ENCODE results near the gene MEIOB.
A peak's percentile ranks its signal among the peaks of the same experiment; 100 is the strongest.

MEIOB gene

DNA sequence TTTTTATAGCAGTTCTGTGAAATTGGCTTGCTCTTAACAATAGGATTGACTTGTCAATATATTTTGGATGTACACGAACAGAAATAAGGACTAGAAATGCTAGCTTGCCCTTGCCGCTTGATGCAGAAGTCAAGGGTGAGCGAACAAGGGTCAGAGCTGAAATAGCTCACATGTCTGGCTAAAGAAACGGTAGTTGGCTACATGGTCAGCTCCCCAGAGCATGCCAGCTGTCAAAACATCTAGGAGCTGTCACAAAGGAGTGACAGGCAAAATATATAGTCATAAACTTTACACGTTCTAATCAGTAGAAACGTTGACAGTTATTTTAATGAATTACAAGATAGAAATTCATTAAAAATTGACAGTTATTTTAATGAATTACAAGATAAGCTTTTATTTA lies 2.9 kb upstream of the MEIOB start:
- DNase-seq, result no peak

DNA sequence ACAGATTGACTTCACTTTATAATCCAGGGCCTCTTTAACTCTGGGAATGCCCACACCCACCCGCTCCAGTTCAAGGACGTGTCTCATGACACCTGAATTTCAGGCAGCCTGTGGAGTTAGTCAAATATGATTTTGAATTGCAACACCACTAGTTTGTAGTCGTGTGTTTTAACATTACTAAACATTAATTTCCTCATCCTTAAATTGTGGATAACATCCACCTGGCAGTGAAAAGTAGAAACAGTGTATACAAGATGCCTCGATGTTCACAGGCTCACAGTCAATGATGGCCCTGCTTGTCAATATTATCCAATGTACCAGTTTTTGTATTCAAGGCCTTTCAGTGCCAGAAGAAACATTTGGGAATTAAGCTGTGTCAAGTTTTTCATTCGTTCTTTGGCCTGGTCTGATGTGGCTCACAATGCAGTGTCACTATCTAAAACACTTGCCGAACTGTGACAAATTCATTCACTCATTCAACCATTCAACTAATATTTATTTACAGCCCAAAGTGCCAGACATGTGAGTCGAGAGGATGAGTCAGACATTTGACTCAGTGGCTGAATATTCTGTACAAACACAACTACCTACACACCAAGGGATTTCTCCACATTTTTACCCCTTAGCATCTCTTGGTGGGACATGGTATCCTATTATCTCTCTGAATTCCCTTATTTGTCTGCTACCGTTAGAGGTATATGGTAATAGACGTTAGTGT lies 1.4 kb downstream of the MEIOB start:
- peak; percentile 20 for DNase-seq

DNA sequence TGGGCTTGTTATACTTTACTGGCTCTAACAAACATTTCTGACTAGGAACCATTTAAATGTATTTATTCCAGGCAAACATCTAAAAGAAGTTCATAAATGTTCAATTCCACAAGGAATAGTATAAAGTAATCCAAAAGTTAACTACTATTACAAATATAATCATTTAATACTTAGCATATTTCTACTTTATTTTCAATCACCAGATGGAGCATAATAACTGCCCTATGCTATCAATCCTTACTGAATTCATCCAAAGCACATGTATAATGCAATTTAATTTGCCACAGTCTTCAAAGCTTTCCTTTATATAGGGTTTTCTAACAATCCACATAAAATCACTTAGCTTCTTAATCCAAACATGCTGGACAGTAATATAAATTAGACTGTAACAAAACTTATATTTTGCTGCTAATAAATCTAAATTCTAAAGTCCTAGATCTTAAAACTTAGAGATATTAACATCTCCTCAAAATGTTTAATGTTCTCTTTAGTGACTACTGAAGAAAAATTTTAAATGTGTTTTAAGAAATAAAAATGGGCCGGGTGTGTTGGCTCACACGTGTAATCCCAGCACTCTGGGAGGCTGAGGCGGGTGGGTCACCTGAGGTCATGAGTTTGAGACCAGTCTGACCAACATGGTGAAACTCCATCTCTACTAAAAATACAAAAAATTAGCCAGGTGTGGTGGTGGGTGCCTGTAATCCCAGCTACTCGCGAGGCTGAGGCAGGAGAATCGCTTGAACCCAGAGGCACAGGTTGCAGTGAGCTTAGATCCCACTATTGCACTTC lies 5.9 kb downstream of the MEIOB start:
- DNase-seq, result no peak

DNA sequence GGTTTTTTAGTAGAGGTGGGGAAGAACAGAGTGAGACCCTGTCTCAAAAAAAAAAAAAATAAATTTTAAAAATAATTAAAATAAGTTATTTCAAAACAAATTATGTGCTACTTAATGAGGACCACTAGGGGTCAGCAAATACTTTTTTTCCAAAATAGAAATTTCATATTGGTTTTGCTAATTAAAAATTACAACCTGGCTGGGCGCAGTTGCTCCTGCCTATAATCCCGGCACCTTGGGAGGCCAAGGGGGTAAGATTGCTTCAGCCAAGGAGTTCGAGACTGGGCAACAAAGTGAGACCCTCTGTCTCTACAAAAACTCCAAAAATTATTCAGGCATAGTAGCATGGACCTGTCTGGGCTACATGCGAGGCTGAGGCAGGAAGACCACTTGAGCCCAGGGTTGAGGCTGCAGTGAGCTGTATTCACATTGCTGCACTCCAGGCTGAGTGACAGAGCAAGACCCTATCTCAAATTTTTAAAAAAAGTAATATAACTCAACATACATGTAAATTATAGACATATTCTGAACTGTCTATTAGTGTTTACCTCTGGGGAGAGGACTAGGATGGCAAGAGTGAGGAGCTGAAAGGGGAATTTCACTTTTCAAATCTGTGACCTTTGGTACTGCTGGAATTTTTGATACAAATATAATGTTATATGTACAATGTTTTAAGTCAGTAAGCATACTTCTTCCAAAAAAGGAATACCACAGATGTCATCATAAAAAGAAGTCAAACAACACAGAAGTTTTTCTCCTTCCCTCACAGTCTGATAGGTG lies 8.1 kb downstream of the MEIOB start:
- peak; percentile 39 for DNase-seq

DNA sequence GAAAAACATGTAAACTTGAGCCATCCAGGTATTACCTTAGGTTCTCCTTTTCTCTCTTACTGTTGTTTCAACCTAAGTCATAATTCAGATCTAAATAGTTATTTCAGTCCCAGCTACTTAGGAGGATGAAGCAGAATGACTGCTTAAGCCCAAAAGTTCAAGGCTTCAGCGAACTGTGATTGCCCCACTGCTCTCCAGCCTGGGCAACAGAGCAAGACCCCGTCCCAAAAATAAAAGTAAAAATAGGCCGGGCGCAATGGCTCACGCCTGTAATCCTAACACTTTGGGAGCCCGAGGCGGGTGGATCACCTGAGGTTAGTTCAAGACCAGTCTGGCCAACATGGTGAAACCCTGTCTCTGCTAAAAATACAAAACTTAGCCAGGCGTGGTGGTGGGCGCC lies 9.6 kb downstream of the MEIOB start:
- no peak for DNase-seq

DNA sequence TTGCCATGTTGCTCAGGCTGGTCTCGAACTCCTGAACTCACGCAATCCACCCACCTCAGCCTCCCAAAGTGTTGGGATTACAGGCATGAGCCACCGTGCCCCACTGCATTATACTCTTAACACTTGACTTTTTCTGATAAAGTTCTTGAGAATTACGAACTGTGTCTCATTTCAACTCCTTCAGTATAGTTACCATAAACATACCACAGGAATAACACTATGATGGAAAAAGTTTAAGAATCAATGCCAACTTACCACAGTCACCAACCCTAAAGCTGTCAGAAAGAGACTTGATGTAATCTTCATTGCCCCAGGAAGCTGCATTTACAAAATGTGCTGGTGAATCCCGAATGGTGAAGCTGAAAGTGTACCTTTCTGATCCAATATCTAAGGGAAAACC lies 10.2 kb downstream of the MEIOB start:
- no peak for DNase-seq

DNA sequence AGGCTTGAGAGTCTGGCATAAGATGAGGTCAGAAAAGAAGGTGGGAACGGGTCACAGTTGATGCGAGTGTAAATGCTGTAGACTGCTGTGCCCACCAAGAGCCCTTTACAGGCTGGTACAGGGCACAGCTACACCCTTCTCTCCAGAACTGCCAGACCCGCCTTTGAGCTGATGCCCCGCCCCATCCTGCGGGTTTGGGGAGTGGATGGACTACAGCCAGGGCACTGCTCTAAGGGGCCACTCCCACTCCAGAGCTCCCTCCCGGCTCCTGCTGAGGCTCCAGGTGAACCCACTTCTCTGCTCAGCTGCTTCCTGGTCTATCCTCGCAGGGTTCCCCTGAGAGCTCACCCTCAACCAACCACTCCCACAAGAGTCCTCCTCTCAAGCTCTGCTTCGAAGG lies 12.3 kb downstream of the MEIOB start:
- no peak for DNase-seq

DNA sequence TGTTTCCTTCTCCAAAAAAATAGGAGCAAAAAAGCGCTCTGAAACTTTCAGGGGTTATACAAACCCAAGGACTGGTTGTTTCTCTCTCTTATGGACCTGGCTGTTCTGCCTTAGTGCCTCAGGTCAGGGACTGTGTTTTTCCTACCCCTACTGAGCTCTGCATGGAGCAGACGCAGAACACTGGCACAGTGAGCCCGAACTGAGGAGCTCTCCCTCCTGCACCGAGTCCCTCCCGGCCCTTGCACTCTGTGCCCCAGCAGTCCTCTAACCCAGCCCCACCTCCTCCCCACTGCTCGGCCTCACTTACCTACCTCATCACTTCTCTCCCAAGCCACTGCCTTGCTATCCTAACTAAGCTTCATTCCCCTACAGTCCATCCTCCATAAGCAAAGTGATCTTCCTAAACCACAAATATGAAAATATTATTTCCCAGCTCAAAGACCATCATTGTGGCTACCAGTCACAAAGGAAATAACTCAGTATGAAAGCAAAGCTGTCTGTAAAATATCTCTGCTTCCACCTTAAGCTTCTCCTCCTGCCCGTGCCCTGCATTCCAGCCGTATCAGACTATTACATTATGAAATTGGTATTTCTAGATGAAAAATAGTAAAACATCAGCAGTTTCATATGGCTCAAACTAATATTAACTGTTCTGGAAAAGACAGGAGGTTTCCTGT lies 13.6 kb downstream of the MEIOB start:
- no peak for DNase-seq

DNA sequence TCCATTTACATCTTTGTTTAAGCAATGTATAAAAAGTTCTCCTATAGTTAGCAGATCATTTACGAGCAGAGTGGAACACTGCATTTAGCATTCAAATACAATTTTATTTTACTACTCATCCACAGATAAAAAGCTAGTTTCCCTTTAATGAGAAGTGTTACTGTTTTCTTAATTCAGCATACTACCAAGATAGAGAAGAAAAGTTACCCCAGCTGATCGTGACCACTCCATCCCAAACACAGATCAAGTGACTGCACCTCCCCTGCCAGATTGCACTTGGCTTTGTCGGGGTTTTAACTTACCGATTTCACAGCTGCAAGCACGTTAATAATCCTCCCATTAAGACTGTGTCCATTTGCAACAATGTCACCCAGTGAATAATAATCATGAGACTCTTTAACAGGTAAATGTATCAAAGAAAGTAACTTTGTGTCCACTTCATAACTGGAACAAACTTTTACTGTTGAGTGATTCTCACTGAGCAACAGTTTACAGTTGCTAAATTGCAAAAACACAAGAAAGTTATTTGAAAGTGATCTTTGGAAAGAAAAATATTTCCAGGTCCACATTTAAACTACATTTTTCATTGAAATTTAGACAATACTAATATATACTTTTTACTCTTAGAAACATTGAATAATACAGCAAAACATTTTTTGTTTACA lies 14.4 kb downstream of the MEIOB start:
- no peak for DNase-seq

DNA sequence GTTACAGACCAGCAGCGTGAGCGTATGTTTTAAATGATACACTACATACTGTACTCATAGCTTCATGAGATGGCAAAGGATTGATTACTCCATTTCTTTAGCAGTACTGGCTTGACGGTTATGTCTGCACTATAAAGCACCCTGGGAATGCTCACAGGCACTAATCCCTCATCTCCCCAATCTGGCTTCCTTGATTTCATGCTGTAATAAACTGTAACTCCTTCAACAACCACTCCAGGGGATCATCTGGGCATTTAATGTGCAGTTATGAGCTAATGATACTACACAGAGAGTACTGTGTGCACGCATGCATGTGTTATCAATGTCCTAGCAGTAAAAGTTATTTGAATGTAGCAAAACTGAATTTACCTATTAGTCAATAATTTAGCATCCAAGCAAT lies 20.2 kb downstream of the MEIOB start:
- no peak for DNase-seq

DNA sequence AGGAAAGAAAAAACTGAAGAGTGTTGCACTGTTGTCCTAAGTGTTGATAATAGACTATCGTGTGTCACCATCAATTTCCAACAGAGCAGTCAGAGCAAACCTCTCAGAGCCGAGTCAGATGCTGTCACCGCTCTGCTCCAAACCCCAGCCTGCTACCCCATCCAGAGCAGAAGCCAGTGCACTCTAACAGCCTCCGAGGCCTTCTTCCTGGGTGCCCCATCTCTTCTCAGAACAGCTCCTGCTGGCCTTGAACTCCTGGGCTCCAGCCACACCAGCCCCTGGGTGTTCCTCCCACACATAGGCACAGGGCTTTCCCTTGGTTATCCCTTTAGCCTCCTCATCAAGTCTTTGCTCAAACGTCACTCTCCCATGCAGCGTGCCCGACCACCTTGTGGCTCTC lies 21.0 kb downstream of the MEIOB start:
- no peak for DNase-seq

DNA sequence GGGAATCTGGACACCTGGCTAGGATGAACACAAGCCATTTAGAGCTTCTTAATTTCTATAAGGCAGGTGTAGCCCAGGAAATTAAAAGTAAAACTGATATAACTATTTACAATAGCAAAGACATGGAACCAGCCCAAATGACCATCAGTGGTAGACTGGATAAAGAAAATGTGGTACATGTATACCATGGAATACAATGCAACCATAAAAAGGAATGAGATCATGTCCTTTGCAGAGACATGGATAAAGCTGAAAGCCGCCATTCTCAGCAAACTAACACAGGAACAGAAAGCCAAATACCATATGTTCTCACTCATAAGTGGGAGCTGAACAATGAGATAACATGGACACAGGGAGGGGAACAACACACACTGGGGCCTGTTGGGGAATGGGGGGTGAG lies 25.5 kb downstream of the MEIOB start:
- DNase-seq, result no peak

DNA sequence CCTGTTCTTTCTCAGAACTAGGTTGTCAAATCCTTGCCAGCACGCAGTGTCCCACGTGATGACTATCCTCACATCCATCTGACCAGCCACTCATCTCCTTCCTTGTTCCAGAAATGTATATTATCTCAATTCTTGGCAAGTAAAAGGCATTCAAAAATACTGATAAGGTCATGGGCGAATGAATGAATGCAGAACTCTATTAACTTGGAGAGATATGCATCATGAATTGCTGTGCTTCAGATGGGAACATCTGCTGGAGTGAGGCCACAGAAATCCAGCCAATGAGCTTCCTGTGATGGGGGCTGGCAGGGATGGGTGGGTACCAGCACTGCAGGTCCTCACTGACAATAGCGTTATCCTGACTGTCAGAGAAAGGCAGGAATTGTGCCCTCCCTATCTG lies 26.0 kb downstream of the MEIOB start:
- DNase-seq, result no peak

DNA sequence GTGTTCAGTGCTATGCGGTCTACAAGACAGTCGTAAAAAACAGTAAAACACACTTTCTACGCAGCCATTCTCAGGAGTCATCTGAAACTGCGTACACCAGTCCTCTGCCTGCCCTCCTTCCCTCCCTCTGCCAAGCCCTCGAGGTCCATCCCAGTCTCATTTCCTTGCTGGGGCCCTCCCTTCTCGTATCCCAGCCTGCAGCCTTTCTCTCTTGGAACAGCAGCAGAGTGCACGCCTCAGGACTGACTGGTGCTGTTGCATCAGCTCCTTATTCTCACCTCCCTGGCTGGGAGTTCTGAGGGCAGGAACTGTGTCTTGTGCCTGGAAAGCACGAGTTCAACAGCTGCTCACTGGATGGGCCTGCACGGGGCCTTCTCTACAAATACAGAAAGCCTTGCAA lies 32.4 kb downstream of the MEIOB start:
- DNase-seq, result no peak

DNA sequence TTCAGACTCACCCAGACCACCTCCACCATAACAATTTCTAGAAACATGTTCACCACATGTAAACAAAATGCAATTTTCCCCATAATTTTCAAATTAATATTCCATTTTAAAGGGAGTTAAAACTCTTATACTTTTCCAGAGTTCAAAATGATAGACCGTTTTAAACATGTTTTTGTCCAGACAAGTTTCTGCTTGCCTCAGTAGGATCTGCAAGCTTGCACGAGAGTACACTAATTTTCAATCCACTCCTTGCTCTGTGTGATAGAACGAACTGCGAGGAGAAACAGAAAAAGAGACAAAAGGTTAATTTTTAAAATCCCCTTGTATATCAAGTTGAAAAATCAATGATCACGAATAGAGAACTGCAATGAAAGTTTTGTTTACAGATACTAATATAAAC lies 37.9 kb downstream of the MEIOB start:
- no peak for DNase-seq

DNA sequence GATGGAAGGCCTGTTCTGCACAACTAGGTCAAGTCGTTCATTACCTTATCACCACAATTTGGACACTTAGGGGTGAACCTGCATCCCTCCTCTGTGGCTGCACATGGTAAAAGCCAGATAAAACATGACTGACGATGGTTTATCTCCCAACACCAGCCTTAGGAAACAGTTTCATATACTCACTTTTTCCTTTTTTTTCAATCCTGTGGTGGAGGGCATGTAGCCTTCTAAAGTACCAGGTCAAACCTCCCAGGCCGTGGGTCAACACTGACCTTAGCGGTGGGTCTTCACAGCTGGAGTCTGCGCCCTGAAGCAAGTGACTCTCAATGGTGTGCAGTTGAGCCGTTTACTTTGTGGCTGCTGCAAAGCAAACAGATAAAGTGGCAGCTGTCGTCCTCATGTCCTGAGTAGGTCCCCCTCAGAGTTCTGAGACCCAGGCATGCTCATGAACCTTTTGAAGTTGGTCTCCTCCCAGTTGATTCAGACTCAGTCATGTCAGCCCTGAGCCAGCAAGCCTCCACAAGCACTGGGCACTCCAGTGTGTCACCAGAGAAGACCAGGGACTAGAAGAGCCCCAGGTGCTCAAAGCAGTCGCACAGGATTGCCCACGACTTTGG lies 39.0 kb downstream of the MEIOB start:
- DNase-seq, result no peak

DNA sequence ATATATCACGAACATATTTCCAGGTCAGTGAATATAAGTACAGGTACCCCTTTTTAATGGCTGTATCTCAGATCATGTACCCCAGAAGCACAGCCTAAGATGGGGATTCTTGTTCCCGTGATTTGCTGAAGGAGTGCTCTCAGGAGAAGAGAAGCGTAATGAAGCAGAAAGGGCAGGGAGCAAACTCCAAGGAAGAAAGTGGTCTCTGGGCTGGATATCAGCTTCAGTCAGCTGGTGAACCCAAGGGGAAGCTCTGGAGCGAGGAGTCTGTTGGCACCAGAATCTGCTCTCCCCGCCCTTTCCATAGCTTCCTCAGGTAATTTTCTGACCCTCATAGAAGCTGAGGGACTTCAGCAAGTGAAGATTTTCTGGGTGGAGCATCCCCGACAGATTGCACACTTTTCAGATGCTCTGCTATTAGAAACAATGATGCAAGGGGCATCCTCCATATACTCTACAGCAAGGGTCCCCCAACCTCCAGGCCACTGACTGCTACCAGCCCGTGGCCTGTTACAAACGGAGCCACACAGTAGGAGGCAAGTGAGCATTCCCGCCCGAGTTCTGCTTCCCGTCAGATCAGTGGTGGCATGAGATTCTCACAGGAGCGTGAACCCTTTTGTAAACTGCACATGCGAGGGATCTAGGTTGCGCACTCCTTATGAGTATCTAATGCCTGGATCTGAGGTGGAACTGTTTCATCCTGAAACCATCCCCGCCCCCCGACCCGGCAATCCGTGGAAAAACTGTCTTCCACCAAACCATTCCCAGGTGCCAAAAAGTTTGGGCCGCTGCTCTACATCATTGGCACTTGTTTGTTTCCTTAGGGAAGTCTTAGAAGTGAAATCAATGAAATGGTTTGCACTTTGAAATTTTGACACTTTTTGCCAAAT lies 40.5 kb downstream of the MEIOB start:
- DNase-seq, result no peak

DNA sequence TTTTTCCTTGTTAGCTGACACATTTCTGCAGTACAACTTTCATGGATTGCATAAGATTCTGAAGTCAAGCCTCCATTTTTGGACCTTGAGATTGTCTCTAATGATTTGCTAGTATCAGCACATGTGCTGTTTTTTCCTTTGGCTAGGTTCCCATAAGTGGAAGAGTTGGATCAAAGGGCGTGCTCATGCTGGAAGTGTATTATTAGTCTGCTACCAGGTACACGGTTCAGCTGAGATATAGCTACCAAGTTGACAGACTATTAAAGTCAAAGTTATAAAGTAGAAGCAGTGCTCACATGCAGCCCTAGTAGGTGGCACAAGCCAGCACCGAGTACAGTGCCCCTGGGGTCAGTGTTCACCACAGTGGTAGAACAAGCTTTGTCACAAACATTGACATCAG lies 41.8 kb downstream of the MEIOB start:
- DNase-seq, result no peak

DNA sequence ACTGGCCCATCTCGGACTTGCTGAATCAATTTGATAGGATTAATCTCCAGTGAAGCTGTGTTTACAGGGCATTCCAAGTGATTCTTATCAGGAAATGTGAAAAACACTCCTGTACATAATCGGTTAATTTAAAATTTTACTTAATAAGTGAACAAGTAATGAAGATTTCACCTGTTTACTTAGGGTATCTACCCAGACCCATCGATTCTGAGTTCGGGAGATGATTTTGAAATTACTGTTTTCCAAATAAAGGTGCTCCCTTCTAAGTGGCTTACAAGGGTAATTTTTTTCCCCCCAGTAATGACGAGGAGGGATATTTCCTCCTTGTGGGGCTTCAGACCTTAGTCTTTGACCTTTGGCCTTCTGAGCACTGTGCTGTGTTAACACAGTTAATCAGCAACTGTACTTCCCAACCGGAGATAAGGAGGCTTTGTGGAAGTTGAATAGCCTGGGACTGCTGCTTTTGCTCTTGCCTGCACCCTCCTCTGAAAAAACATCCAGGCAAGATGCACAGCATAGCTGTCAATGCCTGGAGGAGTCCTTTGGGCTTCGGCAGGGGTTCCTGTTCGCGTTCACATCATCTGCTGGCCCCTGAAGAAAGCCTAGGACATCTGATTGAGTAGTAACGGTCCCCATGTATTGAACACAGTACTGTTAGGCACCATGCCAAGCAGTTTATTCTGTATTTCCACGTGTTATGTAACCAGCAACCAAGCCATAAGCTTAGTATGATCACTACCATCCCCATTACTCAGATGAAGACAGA lies 43.1 kb downstream of the MEIOB start:
- DNase-seq, result no peak
